CD8-positive, alpha-beta memory T cell (primary cell): ENCODE measurements around the gene SBNO2. TPM values are rescaled to one million over a fixed set of nuclear protein-coding genes. Genes with fewer than 3 reads are reported as not detected.
A peak's percentile ranks its signal among the peaks of the same experiment; 100 is the strongest.

Source experiments
- CTCF ChIA-PET: fragments of 350-600 bp; sonication (Branson Sonifier 250); formaldehyde crosslinking; loops from one replicate; lab custom pipeline; 2021; ENCODE audit warnings: antibody characterized with exemption; lab: Charles Lee
- POLR2A ChIA-PET: fragments of 350-600 bp; sonication (Branson Sonifier 250); formaldehyde crosslinking; loops from one replicate; lab custom pipeline; 2021; ENCODE audit warnings: antibody characterized with exemption; lab: Charles Lee
- DNase-seq, 5 donors: peaks; one replicate each; pipeline versions ENCODE4 v3.0.0 to v3.0.0-alpha.2; 2020 to 2022; ENCODE audit warnings: mixed read lengths in 1 of 5
- H3K27ac ChIP-seq: one replicate; pipeline ENCODE4 v1.7.0; 2013; ENCODE audit warnings: low read depth, mild to moderate bottlenecking, low read length, moderate library complexity
- H3K27me3 ChIP-seq: 2 replicates; pipeline ENCODE4 v1.7.0; 2013; ENCODE audit warnings: low read length, mild to moderate bottlenecking; ENCODE audit not compliant: insufficient read depth, poor library complexity, severe bottlenecking
- H3K36me3 ChIP-seq: 2 replicates; pipeline ENCODE4 v1.7.0; 2013; ENCODE audit warnings: mild to moderate bottlenecking, low read length, moderate library complexity; ENCODE audit not compliant: insufficient read depth
- H3K4me1 ChIP-seq: 2 replicates; pipeline ENCODE4 v1.7.0; 2013; ENCODE audit warnings: mild to moderate bottlenecking, low read length, moderate library complexity; ENCODE audit not compliant: insufficient read depth
- H3K4me3 ChIP-seq: 2 replicates; pipeline ENCODE4 v1.7.0; 2013; ENCODE audit warnings: mild to moderate bottlenecking, low read length
- H3K9me3 ChIP-seq: 2 replicates; pipeline ENCODE4 v1.7.0; 2013; ENCODE audit warnings: mild to moderate bottlenecking, low read length
- H3K27ac Mint-ChIP-seq, 8 donors: one replicate each; pipeline ENCODE4 v1.8.0; 2020 to 2021; ENCODE audit warnings: mixed read lengths in 8 of 8, mild to moderate bottlenecking in 6 of 8, inconsistent platforms in 3 of 8, moderate library complexity in 3 of 8
- H3K27me3 Mint-ChIP-seq, 2 donors: one replicate each; pipeline ENCODE4 v1.8.0; 2020 to 2021; ENCODE audit warnings: mixed read lengths in 2 of 2, mild to moderate bottlenecking in 1 of 2, moderate library complexity in 1 of 2
- H3K36me3 Mint-ChIP-seq, 3 donors: one replicate each; pipeline ENCODE4 v1.8.0; 2020 to 2021; ENCODE audit warnings: mixed read lengths in 3 of 3, inconsistent platforms in 1 of 3, mild to moderate bottlenecking in 1 of 3
- H3K4me1 Mint-ChIP-seq, 3 donors: one replicate each; pipeline ENCODE4 v1.8.0; 2020 to 2021; ENCODE audit warnings: mixed read lengths in 3 of 3, inconsistent platforms in 1 of 3, mild to moderate bottlenecking in 1 of 3
- H3K4me3 Mint-ChIP-seq, 7 donors: one replicate each; pipeline ENCODE4 v1.8.0; 2020 to 2021; ENCODE audit warnings: mixed read lengths in 7 of 7, mild to moderate bottlenecking in 6 of 7, moderate library complexity in 4 of 7, inconsistent platforms in 2 of 7
- H3K9me3 Mint-ChIP-seq, 5 donors: one replicate each; pipeline ENCODE4 v1.8.0; 2020 to 2022; ENCODE audit warnings: mixed read lengths in 5 of 5, mild to moderate bottlenecking in 3 of 5, moderate library complexity in 2 of 5, inconsistent platforms in 1 of 5
- polyA plus RNA-seq: library from polyadenylated mRNA; unstranded; fragments of 300-500 nt; fragmentation: Illumina TruSeq; gene quantifications from one replicate; pipeline ENCODE4 v1.2.3, GENCODE V29; 2021
- total RNA-seq, 2 experiments: library from RNA; stranded (reverse); gene quantifications; one replicate each; pipeline ENCODE4 v1.2.3, GENCODE V29; 2021

SBNO2 gene
- total and polyA plus RNA-seq, 3 experiments from 2014 or later: 4.3 to 61.0 (median 59.0) TPM

- H3K4me3 Mint-ChIP-seq: peak overlapping the region in 1 of 7 donors; percentile 69
- no peaks in the 10 kb centered on the region for H3K9me3 Mint-ChIP-seq
- no peaks in the 10 kb centered on the region for H3K36me3 ChIP-seq
- H3K27ac ChIP-seq: no peak overlapping the region
- no peaks in the 10 kb centered on the region for H3K27me3 ChIP-seq
- H3K27ac Mint-ChIP-seq: peak overlapping the region in 3 of 8 donors; percentile 60 to 88 (median 68)
- POLR2A ChIA-PET: no interaction called here
- H3K27me3 Mint-ChIP-seq: peaks cover 0 to 2% of the 10 kb centered on the region in 2 donors
- H3K9me3 ChIP-seq: no peaks in the 10 kb centered on the region
- H3K36me3 Mint-ChIP-seq: peaks cover under 1 to 19% (median 3%) of the 10 kb centered on the region in 3 donors
- CTCF ChIA-PET: no interaction called here
- DNase-seq: no peak
- H3K4me1 ChIP-seq: peaks cover 19% of the 10 kb centered on the region
- no peak overlapping the region for H3K4me3 ChIP-seq
- peaks cover 9 to 22% (median 10%) of the 10 kb centered on the region in 3 donors for H3K4me1 Mint-ChIP-seq
Measured at GRCh38 chr19:1136621-1137317, 37.3 kb downstream of the SBNO2 start.

- peaks cover 0 to 19% (median 3%) of the 10 kb centered on the region in 3 donors for H3K36me3 Mint-ChIP-seq
- no peak overlapping the region for H3K27ac ChIP-seq
- H3K4me3 ChIP-seq: no peak overlapping the region
- no peaks in the 10 kb centered on the region for H3K36me3 ChIP-seq
- peaks cover 0 to 2% of the 10 kb centered on the region in 2 donors for H3K27me3 Mint-ChIP-seq
- ChIA-PET POLR2A (no interaction called here), CTCF (no interaction called here)
- peaks cover 9 to 25% (median 13%) of the 10 kb centered on the region in 3 donors for H3K4me1 Mint-ChIP-seq
- peaks cover 19% of the 10 kb centered on the region for H3K4me1 ChIP-seq
- H3K27ac Mint-ChIP-seq: peak overlapping the region in 2 of 8 donors; percentile 60 to 68
- H3K4me3 Mint-ChIP-seq: no peak overlapping the region
- H3K27me3 ChIP-seq: no peaks in the 10 kb centered on the region
- no peak for DNase-seq
- H3K9me3 ChIP-seq: no peaks in the 10 kb centered on the region
- H3K9me3 Mint-ChIP-seq: no peaks in the 10 kb centered on the region
Measured at GRCh38 chr19:1136201-1136600, 37.9 kb downstream of the SBNO2 start.

GRCh38 chr19:1135454-1135853 lies 38.6 kb downstream of the SBNO2 start:
- H3K9me3 Mint-ChIP-seq: no peaks in the 10 kb centered on the region
- no peaks in the 10 kb centered on the region for H3K9me3 ChIP-seq
- no peak for DNase-seq
- no peak overlapping the region for H3K27ac ChIP-seq
- peaks cover 0 to 2% of the 10 kb centered on the region in 2 donors for H3K27me3 Mint-ChIP-seq
- H3K27me3 ChIP-seq: no peaks in the 10 kb centered on the region
- H3K36me3 Mint-ChIP-seq: peaks cover 0 to 19% (median 1%) of the 10 kb centered on the region in 3 donors
- POLR2A ChIA-PET: no interaction called here
- H3K4me3 ChIP-seq: no peak overlapping the region
- H3K4me1 ChIP-seq: peaks cover 25% of the 10 kb centered on the region
- H3K4me3 Mint-ChIP-seq: no peak overlapping the region
- H3K36me3 ChIP-seq: no peaks in the 10 kb centered on the region
- CTCF ChIA-PET: no interaction called here
- peaks cover 14 to 32% (median 18%) of the 10 kb centered on the region in 3 donors for H3K4me1 Mint-ChIP-seq
- peak overlapping the region in 3 of 8 donors; percentile 37 to 52 (median 50) for H3K27ac Mint-ChIP-seq

GRCh38 chr19:1134431-1134830 lies 39.6 kb downstream of the SBNO2 start:
- Mint-ChIP-seq H3K9me3 (no peaks in the 10 kb centered on the region), H3K27me3 (peaks cover 0 to 2% of the 10 kb centered on the region in 2 donors), H3K36me3 (peaks cover 0 to 14% (median 0%) of the 10 kb centered on the region in 3 donors), H3K27ac (peak overlapping the region in 5 of 8 donors; percentile 57 to 97 (median 89)), H3K4me3 (peak overlapping the region in 2 of 7 donors; percentile 22 to 48), H3K4me1 (peaks cover 21 to 42% (median 22%) of the 10 kb centered on the region in 3 donors)
- Histone ChIP-seq H3K4me1 (peaks cover 35% of the 10 kb centered on the region), H3K27me3 (no peaks in the 10 kb centered on the region), H3K9me3 (no peaks in the 10 kb centered on the region), H3K36me3 (no peaks in the 10 kb centered on the region), H3K4me3 (no peak overlapping the region), H3K27ac (no peak overlapping the region)
- ChIA-PET CTCF (interaction anchor here (1.0 to 2.7 kb wide), 5 partner anchors 21 to 83 kb away, joined by 3 to 13 read pairs (median 3); no protein-coding TSS in a partner anchor), POLR2A (interaction anchor here (0.6 kb wide), 1 partner anchor 105 kb away, joined by 4 read pairs; no protein-coding TSS in a partner anchor)
- no peak for DNase-seq

GRCh38 chr19:1133471-1133929 lies 40.6 kb downstream of the SBNO2 start:
- H3K27ac Mint-ChIP-seq: peak overlapping the region; percentile 83 to 99 (median 91)
- Histone ChIP-seq H3K4me1 (peaks cover 36% of the 10 kb centered on the region), H3K27ac (peak overlapping the region; percentile 87), H3K36me3 (no peaks in the 10 kb centered on the region), H3K9me3 (no peaks in the 10 kb centered on the region), H3K27me3 (no peaks in the 10 kb centered on the region), H3K4me3 (no peak overlapping the region)
- H3K9me3 Mint-ChIP-seq: no peaks in the 10 kb centered on the region
- ChIA-PET CTCF (interaction anchor here (0.9 to 2.7 kb wide), 7 partner anchors 19 to 111 kb away, joined by 3 to 13 read pairs (median 3); no protein-coding TSS in a partner anchor), POLR2A (interaction anchor here (0.5 to 0.7 kb wide), 3 partner anchors 13 to 96 kb away, joined by 3 to 10 read pairs (median 3); no protein-coding TSS in a partner anchor)
- peaks cover 0 to 2% of the 10 kb centered on the region in 2 donors for H3K27me3 Mint-ChIP-seq
- peak overlapping the region; percentile 70 to 92 (median 86) for H3K4me3 Mint-ChIP-seq
- peaks cover 21 to 47% (median 24%) of the 10 kb centered on the region in 3 donors for H3K4me1 Mint-ChIP-seq
- DNase-seq: peak; percentile 61 to 93 (median 84)
- peaks cover 0 to 6% (median 0%) of the 10 kb centered on the region in 3 donors for H3K36me3 Mint-ChIP-seq

GRCh38 chr19:1132552-1133383 lies 41.3 kb downstream of the SBNO2 start:
- Histone ChIP-seq H3K36me3 (no peaks in the 10 kb centered on the region), H3K4me3 (peak overlapping the region; percentile 84), H3K9me3 (no peaks in the 10 kb centered on the region), H3K4me1 (peaks cover 36% of the 10 kb centered on the region), H3K27ac (peak overlapping the region; percentile 87), H3K27me3 (no peaks in the 10 kb centered on the region)
- H3K4me1 Mint-ChIP-seq: peaks cover 21 to 50% (median 24%) of the 10 kb centered on the region in 3 donors
- peak; percentile 29 to 65 (median 36) for DNase-seq
- ChIA-PET CTCF (interaction anchor here (1.5 to 2.7 kb wide), 2 partner anchors 19 kb away, joined by 3 to 13 read pairs; no protein-coding TSS in a partner anchor), POLR2A (interaction anchor here (0.5 to 0.7 kb wide), 2 partner anchors 14 to 57 kb away, joined by 3 to 10 read pairs; no protein-coding TSS in a partner anchor)
- H3K36me3 Mint-ChIP-seq: peaks cover 0 to 6% (median 0%) of the 10 kb centered on the region in 3 donors
- peaks cover 0 to 2% of the 10 kb centered on the region in 2 donors for H3K27me3 Mint-ChIP-seq
- H3K9me3 Mint-ChIP-seq: no peaks in the 10 kb centered on the region
- peak overlapping the region; percentile 85 to 99 (median 92) for H3K27ac Mint-ChIP-seq
- peak overlapping the region; percentile 79 to 92 (median 86) for H3K4me3 Mint-ChIP-seq
